ENCODE data around the gene ZFP36.

DNA sequence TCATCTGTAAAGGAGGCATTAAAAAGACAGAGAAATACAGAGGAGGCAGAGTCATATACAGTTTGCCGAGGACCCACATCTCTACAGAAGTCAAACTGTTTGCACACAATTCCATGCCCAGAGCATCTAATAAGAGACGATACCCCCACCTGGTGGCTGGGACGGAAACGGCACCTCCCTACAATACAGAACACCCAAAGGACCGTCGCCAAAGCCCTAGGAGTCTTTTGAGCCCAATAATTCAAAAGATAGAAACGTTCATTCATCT is 5.1 kb downstream of the ZFP36 start:
- no peak for TF ChIP-seq POLR2AphosphoS5 (IDR thresholded peaks at IDR 0.05)
- TF ChIP-seq POLR2A (IDR thresholded peaks at IDR 0.05): no peak

All from suprapubic skin (tissue), 4 donors.